ENCODE results near the gene OR10AD1.

OR10AD1 gene

GRCh38 chr12:48189331-48190125 is 13.6 kb downstream of the OR10AD1 start:
- peak; percentile 40 for DNase-seq

GRCh38 chr12:48187916-48188695 is 15.0 kb downstream of the OR10AD1 start:
- DNase-seq = no peak

- no peak for DNase-seq
These were observed 17.7 kb downstream of the OR10AD1 start for GRCh38 chr12:48185181-48185919.

- DNase-seq = no peak
These were observed 18.6 kb downstream of the OR10AD1 start for GRCh38 chr12:48184549-48184922.

DNA sequence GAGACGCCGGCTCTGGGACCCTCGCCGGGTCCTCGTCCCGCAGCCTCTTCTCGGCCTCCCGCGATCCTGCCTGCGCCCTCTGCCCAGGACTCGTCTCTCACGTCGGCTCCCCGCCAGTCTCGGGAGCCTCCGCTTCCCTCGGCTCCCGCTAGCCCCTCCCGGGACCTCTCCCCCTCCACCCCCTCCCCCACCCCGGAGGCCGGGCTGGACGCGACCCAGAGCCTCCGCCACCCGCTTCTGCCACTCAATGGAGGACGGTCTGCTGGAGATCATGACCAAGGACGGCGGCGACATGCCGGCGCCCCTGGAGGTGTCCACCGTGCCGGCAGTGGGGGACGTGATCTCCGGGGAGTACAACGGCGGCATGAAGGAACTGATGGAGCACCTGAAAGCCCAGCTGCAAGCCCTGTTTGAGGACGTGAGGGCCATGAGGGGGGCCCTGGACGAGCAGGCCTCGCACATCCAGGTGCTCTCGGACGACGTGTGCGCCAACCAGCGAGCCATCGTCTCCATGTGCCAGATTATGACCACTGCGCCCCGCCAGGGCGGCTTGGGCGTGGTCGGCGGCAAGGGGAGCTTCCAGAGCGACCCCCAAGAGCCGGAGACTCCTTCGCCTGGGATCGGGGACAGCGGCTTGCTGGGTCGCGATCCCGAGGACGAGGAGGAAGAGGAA is 19.1 kb downstream of the OR10AD1 start:
- no peak for DNase-seq

DNA sequence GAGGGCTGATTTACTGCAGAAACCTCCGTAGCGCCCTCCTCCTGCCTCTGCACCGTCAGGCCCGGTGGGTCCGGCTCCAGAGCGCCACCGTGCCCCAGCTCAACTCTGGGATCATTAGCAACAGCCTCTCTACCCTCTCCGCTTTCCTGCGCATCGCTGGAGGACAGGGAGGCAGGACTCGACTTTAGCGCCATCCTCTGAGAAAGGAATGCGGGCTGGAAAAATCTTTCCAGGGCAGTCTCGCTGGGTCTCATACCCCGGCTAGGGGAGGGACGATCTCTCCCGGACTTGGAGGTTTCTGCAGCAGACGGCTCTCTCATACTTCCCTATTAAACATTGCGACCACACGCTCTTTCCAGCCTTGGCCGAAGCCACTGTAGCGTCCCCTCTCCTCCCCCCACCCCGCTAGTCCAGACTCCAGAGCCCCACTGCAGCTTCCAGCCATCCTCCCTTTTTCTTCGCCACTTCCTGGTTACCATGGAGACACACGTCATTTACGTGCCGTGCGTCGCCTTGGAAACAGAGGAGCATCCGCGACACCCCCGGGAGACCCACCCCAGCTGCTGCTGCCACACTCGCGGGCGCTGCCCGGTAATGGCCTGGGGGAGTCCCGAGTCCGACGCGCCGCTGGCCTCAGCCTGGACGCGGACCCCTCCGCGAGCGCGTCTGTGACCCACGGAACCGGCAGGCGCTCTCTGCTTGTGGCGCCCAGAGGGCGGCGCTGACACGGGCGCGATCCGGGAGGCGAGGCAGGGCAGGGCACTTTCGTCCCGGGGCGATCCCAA is 19.8 kb downstream of the OR10AD1 start, which contains the start of gene CCDC184:
CCDC184 (plus strand) TSS at position 554 of the 785 bp plus-strand sequence. CDS start 479 bp downstream, outside the sequence.
- peak; percentile 29 for DNase-seq

GRCh38 chr12:48182631-48183030 is 20.5 kb downstream of the OR10AD1 start:
- no peak for DNase-seq

DNA sequence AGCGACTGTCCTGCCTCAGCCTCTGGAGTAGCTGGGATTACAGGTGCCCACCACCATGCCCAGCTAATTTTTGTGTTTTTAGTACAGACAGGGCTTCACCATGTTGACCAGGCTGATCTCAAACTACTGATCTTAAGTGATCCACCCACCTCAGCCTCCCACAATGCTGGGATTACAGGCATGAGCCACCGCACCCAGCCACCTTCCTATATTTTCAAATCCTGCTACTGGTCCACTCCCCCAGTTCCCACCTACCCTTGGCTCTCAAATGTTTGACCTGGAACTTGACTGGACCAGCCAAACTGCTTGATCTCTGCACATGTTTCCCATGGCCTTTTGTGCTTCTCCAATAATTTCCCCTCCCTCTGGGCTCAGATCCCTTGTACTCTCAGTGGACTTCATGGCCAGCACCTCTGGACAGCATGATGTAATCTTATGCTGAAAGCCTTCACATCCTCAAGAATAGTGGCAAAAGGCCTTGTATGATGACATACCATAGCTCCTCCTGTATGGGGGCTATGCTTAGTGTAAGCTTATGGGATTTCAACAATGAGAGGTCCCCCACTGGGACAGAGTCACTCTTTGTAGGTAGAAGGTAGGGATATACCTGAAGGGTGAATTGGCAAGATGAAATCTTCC is 22.1 kb downstream of the OR10AD1 start:
- no peak for DNase-seq

DNA sequence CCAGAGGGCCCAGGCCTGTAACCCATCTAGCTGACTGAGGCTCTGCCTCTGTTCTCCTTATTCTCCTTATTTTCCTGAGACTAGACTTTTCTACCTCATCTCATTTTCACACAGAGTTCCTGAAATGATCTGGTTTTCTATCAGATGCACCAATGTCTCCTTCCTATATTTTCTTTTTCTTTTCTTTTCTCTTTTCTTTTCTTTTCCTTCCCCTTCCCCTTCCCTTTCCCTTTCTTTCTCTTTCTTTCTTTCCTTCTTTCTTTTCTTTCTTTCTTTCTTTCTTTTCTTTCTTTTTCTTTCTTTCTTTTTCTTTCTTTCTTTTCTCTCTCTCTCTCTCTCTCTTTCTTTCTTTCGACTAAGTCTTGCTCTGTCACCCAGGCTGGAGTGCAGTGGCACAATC is 22.7 kb downstream of the OR10AD1 start:
- no peak for DNase-seq

GRCh38 chr12:48179466-48179865 is 23.6 kb downstream of the OR10AD1 start:
- no peak for DNase-seq

GRCh38 chr12:48177982-48178381 is 25.1 kb downstream of the OR10AD1 start:
- no peak for DNase-seq

DNA sequence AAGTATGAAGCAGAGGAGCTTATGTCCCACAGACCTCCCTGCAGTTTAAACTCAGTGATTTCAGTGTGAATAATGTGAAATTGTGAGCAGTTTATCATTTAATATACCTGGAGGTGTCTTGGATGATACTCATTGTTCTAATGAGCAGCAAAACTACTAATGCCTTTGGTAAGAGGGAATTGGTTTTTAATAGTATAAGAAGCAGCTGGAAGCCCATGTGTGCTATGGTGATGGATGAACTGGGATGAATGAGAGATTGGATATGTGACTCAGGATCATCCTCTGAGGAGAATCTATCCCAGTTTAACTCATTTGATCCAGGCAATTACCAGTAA is 26.7 kb downstream of the OR10AD1 start:
- DNase-seq = no peak

DNA sequence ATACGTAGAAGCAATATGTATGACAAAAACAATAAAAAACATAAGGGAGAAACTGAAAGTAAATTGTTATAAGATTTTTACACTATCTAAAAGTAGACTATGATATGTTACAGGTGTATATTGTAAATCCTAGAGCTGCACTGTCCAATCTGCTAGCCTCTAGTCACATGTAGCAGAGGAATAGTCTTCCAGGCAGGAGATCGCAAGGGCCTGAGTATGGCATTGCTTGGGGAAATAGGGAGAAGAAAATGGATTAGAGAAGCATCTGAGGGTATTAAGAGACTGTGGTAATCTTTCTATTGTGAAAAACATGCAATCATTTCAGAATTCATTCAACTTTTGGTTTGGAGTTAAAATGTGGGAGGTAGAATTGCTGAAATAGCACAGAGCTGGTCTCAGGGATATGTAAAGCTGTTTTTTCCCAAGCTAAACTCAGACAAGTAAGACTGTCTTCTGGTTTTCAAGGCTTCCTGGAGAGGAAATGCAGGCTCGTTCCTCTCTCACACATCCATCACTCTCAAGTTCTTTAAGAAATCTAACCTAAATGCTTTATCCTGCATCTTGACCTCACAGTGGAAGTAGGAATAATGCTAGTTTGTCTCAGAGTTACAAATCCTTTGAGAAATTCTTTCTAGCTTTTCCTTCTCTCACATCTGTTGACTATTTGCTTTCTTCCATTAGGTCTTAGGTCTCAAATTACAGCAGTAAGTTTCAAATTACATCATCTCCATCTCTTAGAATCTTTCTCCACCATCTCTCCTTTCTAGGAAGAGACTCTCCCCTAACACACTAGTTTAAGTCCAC is 27.3 kb downstream of the OR10AD1 start:
- no peak for DNase-seq

GRCh38 chr12:48169011-48169410 is 34.1 kb downstream of the OR10AD1 start:
- DNase-seq = no peak

GRCh38 chr12:48165089-48165981 is 37.8 kb downstream of the OR10AD1 start:
- DNase-seq = peak; percentile 20

DNA sequence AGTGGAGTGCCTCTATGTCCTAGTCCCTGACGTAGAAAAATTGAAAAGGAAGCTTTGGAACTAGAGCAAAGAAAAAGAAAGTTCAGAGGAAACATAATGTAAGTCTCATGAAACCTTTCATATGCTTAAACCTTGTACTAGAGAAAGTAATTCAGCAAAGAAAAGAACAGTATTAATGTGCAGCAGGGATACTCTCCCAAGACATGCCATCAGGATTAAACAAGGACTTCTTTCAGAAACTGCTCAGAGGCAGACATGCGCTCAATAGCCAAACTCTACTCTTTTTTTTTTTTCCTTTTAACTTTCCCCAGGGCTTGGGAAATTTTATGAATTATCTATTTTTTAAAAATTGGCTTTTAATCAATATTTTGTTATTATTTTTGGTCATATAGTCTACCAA is 38.6 kb downstream of the OR10AD1 start:
- no peak for DNase-seq

DNA sequence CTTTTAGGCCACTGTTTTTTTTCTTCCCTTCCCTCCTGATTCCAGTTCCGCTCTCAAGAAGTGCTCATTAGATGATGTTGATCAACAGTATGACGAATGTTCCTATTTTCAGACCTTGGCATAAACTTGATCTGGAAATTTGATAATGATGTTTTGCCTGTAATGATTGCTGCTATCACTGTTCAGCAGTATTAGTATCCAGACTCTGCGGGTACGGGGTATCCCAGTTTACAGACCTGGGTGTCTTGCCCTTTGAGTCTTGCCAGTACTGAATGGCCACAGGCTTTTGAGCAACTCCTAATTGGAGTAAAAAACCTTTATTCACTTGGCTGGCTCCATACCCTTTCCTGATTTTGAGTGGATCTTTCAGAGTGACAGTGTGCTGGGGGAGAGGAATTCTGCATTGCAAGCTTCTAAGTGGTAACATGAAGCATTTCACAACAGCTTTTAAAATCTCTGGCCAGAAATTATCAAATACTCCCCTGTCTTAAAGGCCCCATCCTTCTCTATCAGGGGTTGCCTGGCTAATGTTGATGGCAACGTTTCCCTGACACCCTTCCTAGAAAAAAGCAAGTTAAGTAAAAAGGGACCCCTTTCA is 39.8 kb downstream of the OR10AD1 start:
- DNase-seq = no peak

- no peak for DNase-seq
These were observed 42.3 kb downstream of the OR10AD1 start for GRCh38 chr12:48160807-48161206.

DNA sequence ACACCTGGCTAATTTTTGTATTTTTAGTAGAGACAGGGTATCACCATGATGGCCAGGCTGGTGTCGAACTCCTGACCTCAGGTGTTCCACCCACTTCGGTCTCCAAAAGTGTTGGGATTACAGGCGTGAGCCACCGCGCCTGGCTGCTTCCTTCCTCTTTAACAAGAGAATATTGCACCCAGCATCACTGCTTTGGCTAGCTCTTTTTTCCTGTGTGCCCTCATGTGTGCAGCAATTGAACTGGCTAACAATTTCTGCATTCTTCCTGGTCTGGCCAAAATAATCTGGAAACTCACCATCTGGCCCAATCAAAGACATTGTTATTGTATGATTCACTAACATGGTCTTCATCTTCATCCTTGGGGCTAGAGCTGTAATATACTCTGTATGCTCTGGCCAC is 43.0 kb downstream of the OR10AD1 start:
- no peak for DNase-seq
